GM23338 (cell line): ENCODE results near the gene IGF2R.

Experiments used
- EZH2 ChIP-seq: fragments of 200-600 bp; sonication (generic); IDR thresholded peaks from one replicate; pipeline ENCODE4 v1.8.0; 2017; ENCODE audit warnings: antibody characterized with exemption, mild to moderate bottlenecking, low read depth; ENCODE audit not compliant: unreplicated experiment
- EZH2phosphoT487 ChIP-seq: fragments of 200-600 bp; sonication (generic); IDR thresholded peaks from one replicate; pipeline ENCODE4 v1.8.1; 2018; ENCODE audit warnings: antibody characterized with exemption; ENCODE audit not compliant: unreplicated experiment
- STAT1 ChIP-seq: IDR thresholded peaks from one replicate; pipeline ENCODE4 v1.6.1; 2016; ENCODE audit warnings: antibody characterized with exemption; ENCODE audit not compliant: unreplicated experiment
- TF ChIP-seq, protein P1 (sequence below), 2 experiments: fragments of 200-600 bp in 1 of 2; sonication (generic) in 1 of 2; conservative IDR thresholded peaks; 2 replicates each; pipeline versions ENCODE4 v1.5.1 to v1.6.1; 2016 to 2017; ENCODE audit warnings: antibody characterized with exemption in 2 of 2, low read depth in 2 of 2, mild to moderate bottlenecking in 2 of 2, moderate library complexity in 1 of 2
- TF ChIP-seq, protein P2 (sequence below): IDR thresholded peaks from one replicate; pipeline ENCODE4 v1.6.1; 2018; ENCODE audit warnings: antibody characterized with exemption; ENCODE audit not compliant: unreplicated experiment

DNA sequence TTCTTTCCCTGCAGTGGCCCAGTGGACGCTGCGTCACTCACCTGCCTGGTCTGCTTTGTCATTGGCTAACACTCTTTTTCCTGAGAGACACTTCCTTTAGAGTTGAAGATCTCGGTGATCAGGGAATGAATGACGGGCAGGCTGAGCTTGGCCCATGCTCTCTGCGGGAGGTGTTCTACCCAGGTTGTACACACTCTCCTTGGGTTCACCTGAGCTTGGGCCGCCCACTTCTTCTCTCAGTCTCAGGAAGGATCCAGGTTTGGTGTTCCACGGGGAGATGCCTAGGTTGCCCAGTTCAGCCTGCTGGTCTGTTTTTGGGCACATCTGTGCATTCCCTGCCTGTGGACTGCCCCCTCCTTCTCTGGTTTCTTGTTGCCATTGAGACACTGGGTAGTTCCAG, 86.0 kb downstream of the IGF2R start:
- TF ChIP-seq, protein P1, sequence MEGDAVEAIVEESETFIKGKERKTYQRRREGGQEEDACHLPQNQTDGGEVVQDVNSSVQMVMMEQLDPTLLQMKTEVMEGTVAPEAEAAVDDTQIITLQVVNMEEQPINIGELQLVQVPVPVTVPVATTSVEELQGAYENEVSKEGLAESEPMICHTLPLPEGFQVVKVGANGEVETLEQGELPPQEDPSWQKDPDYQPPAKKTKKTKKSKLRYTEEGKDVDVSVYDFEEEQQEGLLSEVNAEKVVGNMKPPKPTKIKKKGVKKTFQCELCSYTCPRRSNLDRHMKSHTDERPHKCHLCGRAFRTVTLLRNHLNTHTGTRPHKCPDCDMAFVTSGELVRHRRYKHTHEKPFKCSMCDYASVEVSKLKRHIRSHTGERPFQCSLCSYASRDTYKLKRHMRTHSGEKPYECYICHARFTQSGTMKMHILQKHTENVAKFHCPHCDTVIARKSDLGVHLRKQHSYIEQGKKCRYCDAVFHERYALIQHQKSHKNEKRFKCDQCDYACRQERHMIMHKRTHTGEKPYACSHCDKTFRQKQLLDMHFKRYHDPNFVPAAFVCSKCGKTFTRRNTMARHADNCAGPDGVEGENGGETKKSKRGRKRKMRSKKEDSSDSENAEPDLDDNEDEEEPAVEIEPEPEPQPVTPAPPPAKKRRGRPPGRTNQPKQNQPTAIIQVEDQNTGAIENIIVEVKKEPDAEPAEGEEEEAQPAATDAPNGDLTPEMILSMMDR (conservative IDR thresholded peaks at IDR 0.05; ENCODE audit: low read depth in 2 of 2), result no peak
- TF ChIP-seq, protein P2, sequence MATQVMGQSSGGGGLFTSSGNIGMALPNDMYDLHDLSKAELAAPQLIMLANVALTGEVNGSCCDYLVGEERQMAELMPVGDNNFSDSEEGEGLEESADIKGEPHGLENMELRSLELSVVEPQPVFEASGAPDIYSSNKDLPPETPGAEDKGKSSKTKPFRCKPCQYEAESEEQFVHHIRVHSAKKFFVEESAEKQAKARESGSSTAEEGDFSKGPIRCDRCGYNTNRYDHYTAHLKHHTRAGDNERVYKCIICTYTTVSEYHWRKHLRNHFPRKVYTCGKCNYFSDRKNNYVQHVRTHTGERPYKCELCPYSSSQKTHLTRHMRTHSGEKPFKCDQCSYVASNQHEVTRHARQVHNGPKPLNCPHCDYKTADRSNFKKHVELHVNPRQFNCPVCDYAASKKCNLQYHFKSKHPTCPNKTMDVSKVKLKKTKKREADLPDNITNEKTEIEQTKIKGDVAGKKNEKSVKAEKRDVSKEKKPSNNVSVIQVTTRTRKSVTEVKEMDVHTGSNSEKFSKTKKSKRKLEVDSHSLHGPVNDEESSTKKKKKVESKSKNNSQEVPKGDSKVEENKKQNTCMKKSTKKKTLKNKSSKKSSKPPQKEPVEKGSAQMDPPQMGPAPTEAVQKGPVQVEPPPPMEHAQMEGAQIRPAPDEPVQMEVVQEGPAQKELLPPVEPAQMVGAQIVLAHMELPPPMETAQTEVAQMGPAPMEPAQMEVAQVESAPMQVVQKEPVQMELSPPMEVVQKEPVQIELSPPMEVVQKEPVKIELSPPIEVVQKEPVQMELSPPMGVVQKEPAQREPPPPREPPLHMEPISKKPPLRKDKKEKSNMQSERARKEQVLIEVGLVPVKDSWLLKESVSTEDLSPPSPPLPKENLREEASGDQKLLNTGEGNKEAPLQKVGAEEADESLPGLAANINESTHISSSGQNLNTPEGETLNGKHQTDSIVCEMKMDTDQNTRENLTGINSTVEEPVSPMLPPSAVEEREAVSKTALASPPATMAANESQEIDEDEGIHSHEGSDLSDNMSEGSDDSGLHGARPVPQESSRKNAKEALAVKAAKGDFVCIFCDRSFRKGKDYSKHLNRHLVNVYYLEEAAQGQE, result no peak
- TF ChIP-seq EZH2phosphoT487 (no peak), EZH2 (no peak), STAT1 (no peak)
